ENCODE measurements around the gene TAS2R8.

TAS2R8 gene

DNA sequence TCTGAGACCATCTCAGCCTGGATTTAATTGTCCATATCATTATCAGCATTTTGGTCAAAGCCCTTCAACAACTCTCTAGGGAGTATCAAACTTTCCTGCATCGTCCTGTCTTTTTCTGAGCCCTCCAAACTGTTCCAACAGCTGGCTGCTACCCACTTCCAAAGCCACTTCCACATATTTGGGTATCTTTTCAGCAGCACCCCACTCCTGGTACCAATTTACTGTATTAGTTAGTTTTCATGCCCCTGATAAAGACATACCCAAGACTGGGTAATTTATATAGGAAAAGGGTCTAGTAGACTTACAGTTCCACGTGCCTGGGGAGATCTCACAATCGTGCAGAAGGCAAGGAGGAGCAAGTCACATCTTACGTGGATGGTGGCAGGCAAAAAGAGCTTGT is 50.9 kb downstream of the TAS2R8 start:
- CTCF ChIA-PET = no interaction called here
- H3K36me3 ChIP-seq (ENCODE audit: control insufficient read depth in 4 of 4, insufficient read depth in 4 of 4, low read length in 3 of 4) = no peaks in the 10 kb centered on the region
- no peaks in the 10 kb centered on the region for H3K4me1 ChIP-seq (ENCODE audit: control extremely low read depth in 1 of 4, control insufficient read depth in 4 of 4, insufficient read depth in 4 of 4, low read length in 3 of 4)
- 100% methylated on average over 4 of the region's 4 CpGs for WGBS (ENCODE audit: insufficient coverage)
- no peak overlapping the region for H3K4me3 ChIP-seq (ENCODE audit: control insufficient read depth in 1 of 7, extremely low read depth in 1 of 7, insufficient read depth in 4 of 7, low read depth in 2 of 7, low read length in 6 of 7)
- POLR2A ChIA-PET = no interaction called here
- peaks cover 0 to 16% (median 11%) of the 10 kb centered on the region in 5 experiments for H3K9me3 ChIP-seq (ENCODE audit: control extremely low read depth in 1 of 5, control insufficient read depth in 4 of 5, insufficient read depth in 2 of 5, low read depth in 1 of 5, low read length in 4 of 5)
- H3K27me3 ChIP-seq (replicated peaks in 2 of 5; ENCODE audit: control insufficient read depth in 4 of 5, insufficient read depth in 5 of 5, low read length in 4 of 5) = no peaks in the 10 kb centered on the region
- DNase-seq = no peak
- H3K27ac ChIP-seq (ENCODE audit: insufficient read depth in 1 of 2, low read depth in 1 of 2, low read length in 2 of 2, poor library complexity in 1 of 2, severe bottlenecking in 2 of 2) = no peak overlapping the region

All from common myeloid progenitor, CD34-positive (primary cell).